Limb (tissue), 2 donors: ENCODE data around the gene BGN.

Experiments
- DNase-seq, 2 donors: peaks; one replicate each; pipeline ENCODE4 v3.0.0-alpha.2; 2016; ENCODE audit errors: extremely low spot score in 2 of 2

BGN gene

GRCh38 chrX:153504445-153505016, 9.8 kb downstream of the BGN start:
- no peak for DNase-seq

GRCh38 chrX:153505361-153505760, 10.6 kb downstream of the BGN start:
- no peak for DNase-seq

- DNase-seq: peak; percentile 71 to 87
Observed at GRCh38 chrX:153507484-153508178, 12.9 kb downstream of the BGN start.

- DNase-seq: no peak
Observed at GRCh38 chrX:153509592-153509991, 14.8 kb downstream of the BGN start.

- no peak for DNase-seq
Observed at GRCh38 chrX:153510383-153510782, 15.6 kb downstream of the BGN start.

- no peak for DNase-seq
Observed at GRCh38 chrX:153511784-153512500, 17.2 kb downstream of the BGN start.

GRCh38 chrX:153512501-153512893, 17.7 kb downstream of the BGN start:
- no peak for DNase-seq

- DNase-seq: no peak
Observed at GRCh38 chrX:153513265-153513664, 18.5 kb downstream of the BGN start.

- no peak for DNase-seq
Observed at GRCh38 chrX:153514259-153514658, 19.5 kb downstream of the BGN start.

GRCh38 chrX:153515435-153515834, 20.7 kb downstream of the BGN start:
- DNase-seq: no peak

- DNase-seq: no peak
Observed at GRCh38 chrX:153516073-153516472, 21.3 kb downstream of the BGN start.

- DNase-seq: peak in 1 of 2 donors; percentile 52
Observed at GRCh38 chrX:153517423-153517822, 22.6 kb downstream of the BGN start, which contains the start of gene ATP2B3. Gene ATP2B3 (plus strand): TSS chrX:153517642. CDS start chrX:153536248, 18,606 bp downstream.

GRCh38 chrX:153517946-153518834, 23.4 kb downstream of the BGN start:
- DNase-seq: no peak

- DNase-seq: no peak
Observed at GRCh38 chrX:153519569-153520286, 24.9 kb downstream of the BGN start.

GRCh38 chrX:153520287-153520917, 25.6 kb downstream of the BGN start:
- DNase-seq: no peak

GRCh38 chrX:153521034-153521433, 26.3 kb downstream of the BGN start:
- no peak for DNase-seq

GRCh38 chrX:153522259-153522658, 27.5 kb downstream of the BGN start:
- DNase-seq: no peak

- no peak for DNase-seq
Observed at GRCh38 chrX:153523269-153523668, 28.5 kb downstream of the BGN start.

- DNase-seq: no peak
Observed at GRCh38 chrX:153524234-153524633, 29.5 kb downstream of the BGN start.

- DNase-seq: no peak
Observed at GRCh38 chrX:153525451-153525850, 30.7 kb downstream of the BGN start.
